ENCODE measurements around the gene LY6G6F. TPM values are rescaled to one million over a fixed set of nuclear protein-coding genes. Genes with fewer than 3 reads are reported as not detected.

Gene LY6G6F
- total and polyA plus RNA-seq, 2 of the 13 experiments (the other 11 are each of a cell fraction or from before 2014, with no cell fraction given) = not detected

GRCh38 chr6:31737315-31737990, 30.8 kb downstream of the LY6G6F start (continued):
- TF ChIP-seq SIN3B (IDR thresholded peaks at IDR 0.05; ENCODE audit: low read length) (no peak), MLLT10 (CRISPR knock-in tag; IDR thresholded peaks at IDR 0.05) (no peak), ZNF598 (CRISPR knock-in tag; IDR thresholded peaks at IDR 0.05; ENCODE audit: borderline replicate concordance) (peak; percentile 13; the same call in 1 of the 2 replicates), NFE2L1 (CRISPR knock-in tag; IDR thresholded peaks at IDR 0.05; ENCODE audit: borderline replicate concordance) (no peak), ATM (IDR thresholded peaks at IDR 0.05; ENCODE audit: borderline replicate concordance) (no peak), ZNF883 (CRISPR knock-in tag; IDR thresholded peaks at IDR 0.05; ENCODE audit: not compliant biosample characterization) (no peak), PBX2 (CRISPR knock-in tag; IDR thresholded peaks at IDR 0.05) (peak; percentile 66), ZNF558 (CRISPR knock-in tag; IDR thresholded peaks at IDR 0.05; ENCODE audit: borderline replicate concordance) (no peak), ZNF570 (CRISPR knock-in tag; IDR thresholded peaks at IDR 0.05; ENCODE audit: borderline replicate concordance) (no peak), E2F2 (CRISPR knock-in tag; IDR thresholded peaks at IDR 0.05; ENCODE audit: borderline replicate concordance) (no peak), ZFP90 (CRISPR knock-in tag; IDR thresholded peaks at IDR 0.05; ENCODE audit: borderline replicate concordance) (peak; percentile 12; the same call in 1 of the 2 replicates), ZBTB25 (CRISPR knock-in tag; IDR thresholded peaks at IDR 0.05) (no peak), HIC2 (CRISPR knock-in tag; IDR thresholded peaks at IDR 0.05; ENCODE audit: low read depth) (no peak), CCAR2 (optimal IDR thresholded peaks at IDR 0.05; ENCODE audit: low read depth, low read length) (no peak), DR1 (CRISPR knock-in tag; IDR thresholded peaks at IDR 0.05) (no peak; the same call in 1 of the 2 replicates), HOXD1 (CRISPR knock-in tag; IDR thresholded peaks at IDR 0.05) (0 out of 2 replicates have a peak, but pooled peaks have one; percentile 71), U2AF2 (IDR thresholded peaks at IDR 0.05; ENCODE audit: low read depth, low read length) (peak; percentile 85; the same call in 1 of the 2 replicates), PHB2 (IDR thresholded peaks at IDR 0.05; ENCODE audit: partially characterized antibody) (no peak), NFKB2 (CRISPR knock-in tag; IDR thresholded peaks at IDR 0.05; ENCODE audit: borderline replicate concordance) (no peak), ELF1 (CRISPR knock-in tag; IDR thresholded peaks at IDR 0.05) (peak; percentile 50), ETV5 (CRISPR knock-in tag; IDR thresholded peaks at IDR 0.05; ENCODE audit: borderline replicate concordance) (peak; percentile 96), ZFP36L2 (CRISPR knock-in tag; IDR thresholded peaks at IDR 0.05) (no peak), CSRNP1 (CRISPR knock-in tag; IDR thresholded peaks at IDR 0.05) (no peak), NFE2 (CRISPR knock-in tag; IDR thresholded peaks at IDR 0.05) (no peak), POLR2A (IDR thresholded peaks at IDR 0.05; ENCODE audit: insufficient read depth in 1 of 2, low read depth in 2 of 2, low read length in 2 of 2) (peak in 1 of 2 experiments; percentile 89; a peak in 2 of 4 replicates)
